HG03039 (cell line): ENCODE measurements around the gene LPCAT1.

Source experiments
- ATAC-seq: cut with Tn5 transposase; IDR thresholded peaks from one replicate; pipeline ENCODE4 v1.9.1; 2021; ENCODE audit warnings: mild to moderate bottlenecking, moderate library complexity; ENCODE audit not compliant: unreplicated experiment

The LPCAT1 gene

DNA sequence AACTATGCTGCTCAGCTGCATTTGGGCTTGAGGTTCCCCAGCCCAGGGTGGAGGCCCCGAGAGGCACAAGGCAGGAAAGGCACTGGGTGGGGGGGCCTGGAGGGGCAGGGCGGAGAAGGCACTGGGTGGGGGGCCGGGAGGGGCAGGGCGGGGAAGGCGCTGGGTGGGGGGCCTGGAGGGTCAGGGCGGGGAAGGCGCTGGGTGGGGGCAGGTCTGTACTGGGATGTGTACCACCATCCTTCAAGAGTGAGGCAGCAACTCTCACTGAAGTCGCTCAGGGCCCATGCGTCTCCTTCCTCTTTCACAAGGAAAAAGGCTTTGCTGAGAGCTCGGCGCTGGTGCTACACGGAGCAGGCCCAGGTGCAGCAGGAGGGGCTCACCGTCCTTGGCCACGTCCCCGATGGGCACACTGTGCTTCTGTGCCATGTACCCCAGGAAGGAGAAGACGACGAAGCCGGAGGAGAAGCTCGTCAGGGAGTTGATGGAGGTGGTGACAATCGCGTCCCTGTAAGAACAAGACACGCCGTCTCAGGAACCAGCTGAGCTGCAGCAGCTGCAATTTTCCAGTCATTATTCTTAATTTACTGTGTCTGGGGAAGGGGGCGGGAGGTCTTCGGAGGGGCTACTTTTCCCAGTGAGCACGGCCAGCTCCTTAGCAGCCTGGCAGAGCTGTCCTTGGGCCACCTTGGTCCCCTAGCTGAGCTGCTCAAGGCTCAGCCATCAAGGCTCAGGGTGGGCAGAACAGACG is 109.3 kb downstream of the LPCAT1 start:
- no peak for ATAC-seq

DNA sequence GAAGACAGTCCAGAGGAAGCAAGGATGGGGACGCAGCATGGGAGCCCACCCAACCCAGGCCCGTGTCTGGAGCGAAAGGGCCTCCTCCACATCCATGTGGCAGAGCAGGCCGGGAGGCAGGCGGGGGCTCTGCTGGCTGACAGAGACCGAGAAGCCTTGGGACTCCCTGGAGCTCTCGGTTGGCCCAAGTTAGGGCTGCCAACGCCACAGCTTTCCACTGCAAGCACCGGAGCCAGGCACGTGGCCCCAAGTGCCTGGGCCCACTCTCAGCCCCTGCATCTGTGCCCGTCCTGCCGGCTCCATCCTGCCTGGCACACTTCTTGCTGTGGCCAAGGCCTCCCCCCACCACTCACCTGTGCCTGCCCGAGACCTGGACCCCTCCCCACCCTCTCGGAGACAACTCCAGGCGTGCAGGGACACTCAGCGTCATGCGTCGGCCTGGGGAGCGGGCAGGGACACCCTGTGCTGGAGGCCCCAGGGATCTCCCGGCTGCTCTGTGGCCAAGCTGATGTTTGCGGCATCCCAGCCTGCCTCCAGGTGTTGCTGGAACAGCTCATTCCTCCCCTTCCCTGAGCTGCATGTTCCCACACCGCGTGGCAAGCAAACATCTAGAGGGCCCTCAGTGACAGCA is 110.0 kb downstream of the LPCAT1 start:
- ATAC-seq = no peak

DNA sequence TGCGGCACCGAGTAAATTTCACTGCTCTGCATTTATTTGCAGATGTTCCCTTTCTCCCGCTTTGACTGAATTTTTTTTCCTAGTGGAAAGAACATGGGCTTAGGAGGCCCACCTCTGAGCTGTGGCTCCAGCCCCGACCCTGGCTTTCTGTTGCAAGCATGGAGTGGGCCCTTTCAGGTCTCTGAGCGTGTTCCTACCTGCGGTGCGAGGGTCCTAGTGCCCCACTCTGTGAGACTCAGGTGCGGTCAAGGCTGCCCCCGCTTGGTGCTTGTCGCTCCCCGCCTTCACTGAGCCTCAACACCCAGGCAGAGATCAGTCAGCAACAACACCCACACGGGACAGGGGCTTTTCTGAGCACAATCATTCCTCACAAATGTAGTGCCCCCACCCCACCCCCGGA is 110.5 kb downstream of the LPCAT1 start:
- no peak for ATAC-seq

DNA sequence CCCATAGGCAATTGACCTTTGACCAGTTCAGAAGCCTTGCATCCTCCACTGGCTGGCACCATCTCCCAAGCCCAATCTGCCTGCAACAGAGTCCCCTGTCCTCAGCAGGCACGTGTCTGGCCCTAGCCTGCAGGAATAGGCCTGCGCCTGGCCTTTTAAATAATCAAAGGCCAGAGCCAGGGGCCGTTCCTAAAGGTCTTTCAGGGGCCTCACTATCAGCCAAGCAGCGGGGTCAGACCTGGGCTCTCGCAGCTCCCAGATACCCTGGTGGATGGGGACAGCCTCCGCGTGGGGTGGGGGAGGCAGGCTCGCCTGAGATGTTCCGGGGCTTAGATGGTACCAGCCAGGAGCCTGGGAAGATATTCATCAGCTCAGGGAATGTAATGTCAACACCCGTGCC is 111.1 kb downstream of the LPCAT1 start:
- ATAC-seq = no peak

DNA sequence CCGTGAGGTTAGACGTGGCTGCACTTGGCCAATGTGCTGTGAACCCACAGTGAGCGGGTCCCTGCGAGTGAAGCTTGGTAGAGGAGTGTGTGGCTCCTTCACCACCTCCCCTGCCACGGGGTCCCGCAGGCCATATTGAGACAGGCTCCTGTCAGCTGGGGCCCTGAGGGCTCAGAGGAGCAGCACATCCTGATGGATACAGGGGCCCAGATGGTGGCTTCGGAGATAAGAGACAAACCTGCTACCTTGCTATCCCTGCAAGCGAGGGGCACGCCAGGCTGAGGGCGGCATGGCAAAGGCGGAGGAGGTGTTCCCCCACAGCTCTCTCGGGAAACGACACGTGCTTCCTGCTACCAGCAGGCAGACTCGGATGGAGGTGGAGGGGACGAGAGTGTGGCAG is 111.6 kb downstream of the LPCAT1 start:
- no peak for ATAC-seq
